ENCODE measurements around the gene LPA.

The LPA gene

GRCh38 chr6:160523223-160523622 is 140.9 kb downstream of the LPA start:
- H3K4me3 ChIP-seq (ENCODE audit: low read depth, low read length): no peak overlapping the region
- no peak for DNase-seq (ENCODE audit: low read depth)

GRCh38 chr6:160520043-160520904 is 143.8 kb downstream of the LPA start:
- DNase-seq (ENCODE audit: low read depth): no peak
- H3K4me3 ChIP-seq (ENCODE audit: low read depth, low read length): peak overlapping the region; percentile 70

- peak overlapping the region; percentile 70 for H3K4me3 ChIP-seq (ENCODE audit: low read depth, low read length)
- DNase-seq (ENCODE audit: low read depth): no peak
Observed at GRCh38 chr6:160519603-160520042, 144.5 kb downstream of the LPA start.

- DNase-seq (ENCODE audit: low read depth): no peak
- no peak overlapping the region for H3K4me3 ChIP-seq (ENCODE audit: low read depth, low read length)
Observed at GRCh38 chr6:160519133-160519532, 144.9 kb downstream of the LPA start.

DNA sequence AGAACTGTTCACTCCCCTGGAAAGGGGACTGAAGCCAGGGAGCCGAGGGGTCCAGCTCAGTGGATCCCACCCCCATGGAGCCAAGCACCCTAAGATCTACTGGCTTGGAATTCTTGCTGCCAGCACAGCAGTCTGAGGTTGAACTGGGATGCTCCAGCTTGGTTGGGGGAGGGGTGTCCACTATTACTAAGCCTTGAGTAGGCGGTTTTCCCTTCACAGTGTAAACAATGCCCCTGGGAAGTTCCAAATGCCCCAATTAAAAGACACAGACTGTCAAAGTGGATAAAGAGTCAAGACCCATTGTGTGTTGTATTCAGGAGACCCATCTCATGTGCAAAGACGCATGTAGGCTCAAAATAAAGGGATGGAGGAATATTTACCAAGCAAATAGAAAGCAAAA is 150.2 kb downstream of the LPA start:
- no peak for DNase-seq (ENCODE audit: low read depth)
- no peak overlapping the region for H3K4me3 ChIP-seq (ENCODE audit: low read depth, low read length)

DNA sequence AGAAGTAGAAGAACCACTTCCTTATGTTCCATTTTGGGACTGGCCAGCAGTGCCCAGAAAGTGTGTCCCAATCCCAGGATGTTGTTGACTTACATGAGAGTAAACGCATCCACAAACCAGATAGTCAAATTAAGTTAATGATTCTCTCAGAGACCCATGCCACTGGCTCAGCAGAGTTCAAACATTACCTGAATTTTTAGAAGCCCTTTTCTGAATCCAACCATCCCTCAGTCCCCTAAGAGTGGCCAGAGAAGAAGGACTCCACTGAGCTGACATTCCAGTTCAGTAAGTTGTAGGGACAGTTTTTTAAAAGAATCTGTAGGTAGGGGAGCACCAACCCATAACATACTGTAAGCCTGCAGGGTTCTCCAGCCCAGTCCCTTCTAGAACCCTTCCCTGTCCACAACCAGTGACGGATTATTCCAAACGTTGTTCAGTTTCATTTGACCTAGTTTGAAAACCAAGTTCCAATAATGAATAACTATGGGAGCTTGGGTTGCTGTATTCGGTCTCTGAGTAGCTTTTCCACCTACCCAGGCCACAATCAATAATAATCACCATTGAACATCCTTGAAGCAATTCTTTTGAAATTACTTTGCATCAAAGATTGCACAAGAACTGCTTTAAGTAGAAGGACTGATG is 153.0 kb downstream of the LPA start:
- no peak overlapping the region for H3K4me3 ChIP-seq (ENCODE audit: low read depth, low read length)
- DNase-seq (ENCODE audit: low read depth): no peak

GRCh38 chr6:160510199-160510598 is 153.9 kb downstream of the LPA start:
- no peak overlapping the region for H3K4me3 ChIP-seq (ENCODE audit: low read depth, low read length)
- peak; percentile 67 for DNase-seq (ENCODE audit: low read depth)

GRCh38 chr6:160509610-160510009 is 154.5 kb downstream of the LPA start:
- no peak for DNase-seq (ENCODE audit: low read depth)
- no peak overlapping the region for H3K4me3 ChIP-seq (ENCODE audit: low read depth, low read length)

GRCh38 chr6:160508599-160508998 is 155.5 kb downstream of the LPA start:
- no peak overlapping the region for H3K4me3 ChIP-seq (ENCODE audit: low read depth, low read length)
- DNase-seq (ENCODE audit: low read depth): no peak

DNA sequence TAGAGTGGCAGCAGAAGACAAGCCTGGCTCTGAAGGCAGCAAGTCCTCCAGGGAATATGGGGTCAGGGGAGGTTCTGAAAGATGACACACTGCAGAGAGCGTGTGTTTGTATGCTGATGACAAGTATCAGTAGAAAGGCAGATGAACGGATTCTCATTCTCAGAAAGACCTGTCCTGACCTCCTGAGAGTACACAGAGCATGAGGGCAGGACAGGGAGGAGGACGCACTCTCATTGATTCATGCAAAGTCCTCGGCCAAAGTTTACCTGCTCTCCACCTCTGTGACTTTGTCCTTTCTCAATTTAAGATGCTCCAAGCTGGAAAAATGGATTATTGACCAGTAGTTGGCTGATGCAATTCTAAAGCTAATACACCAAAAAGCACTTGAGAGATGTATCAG is 156.7 kb downstream of the LPA start:
- no peak for DNase-seq (ENCODE audit: low read depth)
- no peak overlapping the region for H3K4me3 ChIP-seq (ENCODE audit: low read depth, low read length)

GRCh38 chr6:160505970-160506369 is 158.1 kb downstream of the LPA start:
- DNase-seq (ENCODE audit: low read depth): no peak
- no peak overlapping the region for H3K4me3 ChIP-seq (ENCODE audit: low read depth, low read length)

DNA sequence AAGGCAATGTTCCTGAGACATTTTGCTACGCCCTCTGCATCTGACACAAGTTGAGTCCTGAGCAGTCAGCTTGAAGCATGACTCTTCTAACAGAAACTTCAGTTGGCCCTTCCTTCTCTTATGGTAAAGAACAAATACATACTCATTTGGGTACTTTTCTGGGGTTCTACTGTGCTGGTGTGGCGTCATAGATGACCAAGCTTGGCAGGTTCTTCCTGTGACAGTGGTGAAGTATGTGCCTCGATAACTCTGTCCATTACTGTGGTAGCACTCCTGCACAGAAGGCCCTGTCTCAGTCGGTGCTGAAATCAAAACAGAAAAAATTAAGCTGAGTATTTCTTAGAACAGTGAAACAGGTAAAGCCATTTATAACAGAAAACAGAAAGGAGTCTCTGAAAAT is 163.4 kb downstream of the LPA start:
- DNase-seq (ENCODE audit: low read depth): no peak
- H3K4me3 ChIP-seq (ENCODE audit: low read depth, low read length): no peak overlapping the region

DNA sequence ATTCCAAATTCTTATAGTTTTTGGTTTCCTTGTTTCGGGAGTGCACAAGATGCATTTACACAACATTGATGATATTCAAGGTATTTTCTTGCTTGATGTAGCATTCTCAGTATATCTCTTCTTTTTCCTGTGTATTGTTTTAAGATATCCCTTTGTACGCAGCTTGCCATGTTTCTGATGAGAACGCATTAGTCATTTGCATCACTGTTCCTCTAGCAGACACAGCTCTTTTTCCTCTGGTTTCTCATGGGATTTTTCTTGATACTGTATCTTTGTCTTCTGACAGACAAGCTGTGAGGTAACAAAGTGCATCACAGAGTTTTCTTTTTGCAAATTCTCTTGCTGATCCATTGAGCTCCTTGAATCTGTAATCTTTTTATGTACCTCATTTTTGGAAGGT is 169.5 kb downstream of the LPA start:
- no peak overlapping the region for H3K4me3 ChIP-seq (ENCODE audit: low read depth, low read length)

DNA sequence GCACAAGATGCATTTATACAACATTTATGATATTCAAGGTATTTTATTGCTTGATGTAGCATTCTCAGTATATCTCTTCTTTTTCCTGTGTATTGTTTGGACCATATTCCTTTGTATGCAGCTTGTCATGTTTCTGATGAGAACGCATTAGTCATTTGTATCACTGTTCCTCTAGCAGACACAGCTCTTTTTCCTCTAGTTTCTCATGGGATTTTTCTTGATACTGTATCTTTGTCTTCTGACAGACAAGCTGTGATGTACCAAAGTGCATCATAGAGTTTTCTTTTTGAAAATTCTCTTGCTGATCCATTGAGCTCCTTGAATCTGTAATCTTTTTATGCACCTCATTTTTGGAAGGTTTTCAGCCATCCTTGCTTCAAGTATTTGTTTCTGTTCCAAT is 175.0 kb downstream of the LPA start:
- DNase-seq (ENCODE audit: low read depth): no peak
- H3K4me3 ChIP-seq (ENCODE audit: low read depth, low read length): no peak overlapping the region

More for the DNA sequence above, 169.5 kb downstream of the LPA start:
- no peak for DNase-seq (ENCODE audit: low read depth)

GRCh38 chr6:160487116-160487515 is 177.0 kb downstream of the LPA start:
- no peak overlapping the region for H3K4me3 ChIP-seq (ENCODE audit: low read depth, low read length)
- no peak for DNase-seq (ENCODE audit: low read depth)
